ENCODE results near the gene FGF12.

DNA sequence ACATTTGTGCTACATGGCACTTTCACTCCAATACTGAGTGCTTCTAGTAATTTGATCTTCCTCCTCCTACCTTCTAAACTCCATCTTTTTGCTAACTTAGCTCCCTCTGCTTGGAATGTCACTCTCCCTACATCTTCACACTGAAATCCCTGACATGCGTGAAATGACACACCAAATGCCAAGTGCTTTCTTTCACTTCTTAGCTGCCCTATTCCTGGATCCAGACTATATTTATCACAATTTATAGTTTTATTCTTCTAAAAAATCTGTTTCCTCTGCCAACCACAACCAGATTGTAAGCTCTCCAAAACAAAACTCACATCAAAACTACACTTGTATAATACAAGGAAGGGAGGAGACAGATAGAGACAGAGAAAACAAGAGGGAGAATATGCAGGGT lies 387.3 kb downstream of the FGF12 start:
- TF ChIP-seq, protein P1, sequence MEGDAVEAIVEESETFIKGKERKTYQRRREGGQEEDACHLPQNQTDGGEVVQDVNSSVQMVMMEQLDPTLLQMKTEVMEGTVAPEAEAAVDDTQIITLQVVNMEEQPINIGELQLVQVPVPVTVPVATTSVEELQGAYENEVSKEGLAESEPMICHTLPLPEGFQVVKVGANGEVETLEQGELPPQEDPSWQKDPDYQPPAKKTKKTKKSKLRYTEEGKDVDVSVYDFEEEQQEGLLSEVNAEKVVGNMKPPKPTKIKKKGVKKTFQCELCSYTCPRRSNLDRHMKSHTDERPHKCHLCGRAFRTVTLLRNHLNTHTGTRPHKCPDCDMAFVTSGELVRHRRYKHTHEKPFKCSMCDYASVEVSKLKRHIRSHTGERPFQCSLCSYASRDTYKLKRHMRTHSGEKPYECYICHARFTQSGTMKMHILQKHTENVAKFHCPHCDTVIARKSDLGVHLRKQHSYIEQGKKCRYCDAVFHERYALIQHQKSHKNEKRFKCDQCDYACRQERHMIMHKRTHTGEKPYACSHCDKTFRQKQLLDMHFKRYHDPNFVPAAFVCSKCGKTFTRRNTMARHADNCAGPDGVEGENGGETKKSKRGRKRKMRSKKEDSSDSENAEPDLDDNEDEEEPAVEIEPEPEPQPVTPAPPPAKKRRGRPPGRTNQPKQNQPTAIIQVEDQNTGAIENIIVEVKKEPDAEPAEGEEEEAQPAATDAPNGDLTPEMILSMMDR (conservative IDR thresholded peaks at IDR 0.05; ENCODE audit: low read length): no peak
- no peak for TF ChIP-seq EZH2phosphoT487 (IDR thresholded peaks at IDR 0.05; ENCODE audit: borderline replicate concordance, low read depth, low read length)

All from OCI-LY7 (cell line).